22Rv1 (cell line): ENCODE results near the gene ATP10A.

Experiments
- CTCF ChIP-seq: fragments of 450-650 bp; IDR thresholded peaks from 2 replicates; pipeline ENCODE4 v1.5.1; 2017; ENCODE audit warnings: mild to moderate bottlenecking
- ZFX ChIP-seq: fragments of 450-650 bp; IDR thresholded peaks from 2 replicates; pipeline ENCODE4 v1.6.1; 2017; ENCODE audit warnings: antibody characterized with exemption, borderline replicate concordance

DNA sequence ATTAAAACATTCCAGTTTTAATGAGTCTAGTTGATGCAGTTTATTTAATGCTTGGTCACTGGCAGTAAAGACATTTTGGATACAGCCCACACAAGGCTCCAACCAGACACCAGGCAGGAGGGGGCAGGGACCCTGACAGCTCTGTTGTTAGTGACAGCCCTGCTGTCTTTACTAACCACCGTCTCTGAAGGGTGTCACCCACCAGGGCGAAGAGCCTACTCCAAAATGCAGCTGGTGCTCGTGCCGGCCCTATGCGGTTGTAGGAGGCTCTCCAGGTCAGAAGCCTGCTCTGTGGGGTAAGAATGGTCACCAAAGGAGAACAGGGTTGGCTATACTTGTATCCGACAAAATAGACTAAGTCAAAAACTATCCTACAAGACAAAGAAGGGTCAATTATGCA, 132.2 kb downstream of the ATP10A start:
- TF ChIP-seq CTCF (no peak), ZFX (no peak)
